GM20000 (cell line): Measurements from ENCODE around the gene ABL2.

Experiments used
- DNase-seq: peaks from one replicate; pipeline ENCODE4 v3.0.0; 2012; ENCODE audit warnings: low spot score
- TF ChIP-seq, protein P1 (sequence below): IDR thresholded peaks from 2 replicates; pipeline ENCODE4 v1.5.1; 2012; ENCODE audit warnings: mild to moderate bottlenecking, control low read depth; ENCODE audit errors: extremely low read depth, missing control alignments

ABL2 gene

GRCh38 chr1:179052776-179053175 is 176.7 kb downstream of the ABL2 start:
- no peak for DNase-seq
- TF ChIP-seq, protein P1, sequence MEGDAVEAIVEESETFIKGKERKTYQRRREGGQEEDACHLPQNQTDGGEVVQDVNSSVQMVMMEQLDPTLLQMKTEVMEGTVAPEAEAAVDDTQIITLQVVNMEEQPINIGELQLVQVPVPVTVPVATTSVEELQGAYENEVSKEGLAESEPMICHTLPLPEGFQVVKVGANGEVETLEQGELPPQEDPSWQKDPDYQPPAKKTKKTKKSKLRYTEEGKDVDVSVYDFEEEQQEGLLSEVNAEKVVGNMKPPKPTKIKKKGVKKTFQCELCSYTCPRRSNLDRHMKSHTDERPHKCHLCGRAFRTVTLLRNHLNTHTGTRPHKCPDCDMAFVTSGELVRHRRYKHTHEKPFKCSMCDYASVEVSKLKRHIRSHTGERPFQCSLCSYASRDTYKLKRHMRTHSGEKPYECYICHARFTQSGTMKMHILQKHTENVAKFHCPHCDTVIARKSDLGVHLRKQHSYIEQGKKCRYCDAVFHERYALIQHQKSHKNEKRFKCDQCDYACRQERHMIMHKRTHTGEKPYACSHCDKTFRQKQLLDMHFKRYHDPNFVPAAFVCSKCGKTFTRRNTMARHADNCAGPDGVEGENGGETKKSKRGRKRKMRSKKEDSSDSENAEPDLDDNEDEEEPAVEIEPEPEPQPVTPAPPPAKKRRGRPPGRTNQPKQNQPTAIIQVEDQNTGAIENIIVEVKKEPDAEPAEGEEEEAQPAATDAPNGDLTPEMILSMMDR: no peak
